ENCODE measurements around the gene RGL2.

The RGL2 gene

DNA sequence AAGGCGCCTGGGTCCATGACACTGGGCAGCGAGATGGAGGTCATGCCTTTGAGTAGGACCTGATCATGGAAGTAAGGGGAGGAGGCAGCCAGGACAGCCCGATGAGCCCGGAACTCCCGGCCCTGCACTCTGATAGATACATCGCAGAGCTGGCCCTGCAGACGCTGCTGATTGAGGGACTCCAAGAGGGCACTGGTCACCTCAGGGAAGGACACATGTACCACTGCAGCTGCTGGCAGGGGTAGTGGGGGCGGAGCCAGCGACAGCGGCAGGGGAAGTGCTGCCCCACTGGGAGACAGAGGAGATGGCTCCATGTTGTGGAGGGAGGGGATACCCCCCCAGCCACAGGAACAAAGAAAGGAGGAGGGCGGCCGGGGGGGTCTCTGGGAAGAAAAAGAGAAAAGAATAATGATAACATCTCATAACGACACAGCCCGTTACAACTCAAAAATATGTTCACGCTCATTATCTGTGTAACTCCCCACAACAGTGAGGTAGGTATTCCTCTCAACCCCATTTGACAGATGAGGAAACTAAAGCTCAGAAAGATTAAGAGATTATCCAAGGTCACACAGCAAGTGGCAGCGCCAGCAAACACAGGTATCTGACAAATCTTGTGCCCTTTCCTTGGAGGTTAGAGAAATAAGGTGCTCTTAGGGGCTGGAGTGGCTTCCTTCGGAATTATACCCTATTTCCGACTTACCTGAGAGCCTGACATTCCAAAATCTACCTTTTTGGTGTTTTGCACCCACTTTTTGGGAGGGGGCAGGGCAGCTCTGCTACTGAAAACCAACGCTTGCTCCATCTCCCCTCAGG, 18.1 kb upstream of the RGL2 start:
- Histone ChIP-seq H3K4me1 (ENCODE audit: control insufficient read depth, insufficient read depth, low read length) (peaks cover 8% of the 10 kb centered on the region; the same call in 1 of the 2 replicates), H3K36me3 (ENCODE audit: control insufficient read depth, insufficient read depth, low read length) (peaks cover 22% of the 10 kb centered on the region), H3K9me3 (ENCODE audit: control insufficient read depth, insufficient read depth, low read length) (no peaks in the 10 kb centered on the region), H3K27me3 (ENCODE audit: control insufficient read depth, insufficient read depth, low read length) (no peaks in the 10 kb centered on the region), H3K4me3 (ENCODE audit: low read length) (peak overlapping the region; percentile 61; the same call in 1 of the 2 replicates), H3K27ac (ENCODE audit: low read length) (no peak overlapping the region)
- DNase-seq (ENCODE audit: low read depth, low spot score): no peak
- no CpG with 5 or more reads among the region's 19 CpGs for WGBS (ENCODE audit: insufficient coverage, insufficient read length)

DNA sequence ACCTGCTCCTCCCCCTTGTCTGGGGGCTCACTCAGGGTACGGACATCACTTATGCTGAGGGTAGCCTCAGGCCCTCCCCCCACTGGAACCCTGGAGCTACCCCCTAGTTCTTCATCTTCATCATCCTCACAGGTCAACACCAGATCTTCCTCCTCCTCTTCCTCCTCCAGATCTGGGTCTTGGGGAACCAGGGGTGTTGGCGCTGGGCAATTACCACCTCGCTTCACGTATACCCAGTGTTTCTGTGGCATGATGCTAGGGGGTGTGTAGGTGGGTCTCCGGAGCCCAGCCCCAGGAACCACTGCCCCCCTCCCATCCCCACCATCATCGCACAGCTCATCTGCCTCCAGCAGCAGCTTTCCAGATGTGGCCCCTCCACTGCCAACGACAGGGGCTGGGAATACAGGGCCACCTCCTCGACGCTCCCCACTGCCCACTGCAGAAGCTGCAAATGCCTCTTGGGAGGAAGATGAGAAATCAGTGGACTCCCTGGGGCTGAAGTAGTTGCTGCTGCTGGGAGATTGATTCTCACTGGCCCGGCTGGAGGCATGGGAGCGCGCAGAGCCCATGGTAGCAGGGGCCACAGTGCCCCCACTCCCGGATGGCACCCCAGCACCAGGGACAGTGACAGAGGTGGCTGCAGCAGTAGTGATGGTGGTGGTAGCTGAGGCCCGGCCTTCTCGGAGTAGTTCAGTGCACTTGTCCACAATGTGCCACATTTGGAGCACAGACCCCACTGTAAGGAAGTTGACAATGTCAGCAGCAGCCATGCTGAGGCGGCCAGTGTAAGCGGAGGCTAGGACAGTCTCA, 17.3 kb upstream of the RGL2 start:
- WGBS (ENCODE audit: insufficient coverage, insufficient read length): no CpG with 5 or more reads among the region's 17 CpGs
- H3K4me1 ChIP-seq (ENCODE audit: control insufficient read depth, insufficient read depth, low read length): peaks cover 8% of the 10 kb centered on the region; the same call in 1 of the 2 replicates
- no peak overlapping the region for H3K27ac ChIP-seq (ENCODE audit: low read length)
- no peaks in the 10 kb centered on the region for H3K9me3 ChIP-seq (ENCODE audit: control insufficient read depth, insufficient read depth, low read length)
- H3K36me3 ChIP-seq (ENCODE audit: control insufficient read depth, insufficient read depth, low read length): peaks cover 22% of the 10 kb centered on the region
- H3K27me3 ChIP-seq (ENCODE audit: control insufficient read depth, insufficient read depth, low read length): no peaks in the 10 kb centered on the region
- no peak overlapping the region for H3K4me3 ChIP-seq (ENCODE audit: low read length)
- no peak for DNase-seq (ENCODE audit: low read depth, low spot score)

DNA sequence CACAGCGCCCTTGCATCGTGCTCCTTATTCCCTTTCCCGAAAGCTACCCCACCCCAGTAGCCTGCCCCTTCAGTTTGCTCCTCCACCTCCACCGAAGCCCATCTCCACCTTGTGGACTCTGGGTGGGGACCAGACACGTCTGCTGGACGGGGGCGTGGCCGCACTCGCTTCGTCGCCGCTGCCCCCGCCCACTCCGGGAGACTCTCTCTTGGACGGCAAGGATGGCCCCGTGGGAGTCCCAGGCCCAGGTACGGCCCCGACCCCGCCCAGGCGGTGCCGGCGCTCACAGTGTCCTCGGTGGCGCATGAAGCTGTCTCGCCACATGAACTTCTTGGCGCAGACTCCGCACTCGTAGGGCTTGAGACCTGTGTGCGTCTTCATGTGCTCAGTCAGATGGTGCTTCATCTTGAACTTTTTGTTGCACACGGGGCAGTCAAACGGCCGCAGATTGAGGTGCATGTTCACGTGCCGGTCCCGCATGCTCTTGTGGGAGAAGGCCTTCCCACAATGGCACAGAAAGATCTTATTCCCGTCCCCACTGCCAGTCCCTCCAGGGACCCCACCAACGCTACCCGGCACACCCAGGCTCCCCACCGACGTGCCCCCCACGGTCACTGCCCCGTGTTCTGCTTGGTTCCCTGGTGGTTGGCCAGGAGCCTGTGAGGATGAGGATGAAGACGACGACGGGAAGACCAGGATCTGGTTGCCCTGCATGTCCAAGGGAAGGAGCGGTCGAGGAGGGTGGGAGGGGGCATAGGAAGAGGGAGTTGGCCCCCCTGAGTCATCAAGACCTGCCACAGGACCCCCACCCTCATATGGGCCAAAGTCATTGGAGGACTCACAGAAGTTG, 16.4 kb upstream of the RGL2 start:
- 0 out of 2 replicates have a peak, but pooled peaks cover 5% of the 10 kb centered on the region for H3K4me1 ChIP-seq (ENCODE audit: control insufficient read depth, insufficient read depth, low read length)
- no peak for DNase-seq (ENCODE audit: low read depth, low spot score)
- no CpG with 5 or more reads among the region's 47 CpGs for WGBS (ENCODE audit: insufficient coverage, insufficient read length)
- H3K4me3 ChIP-seq (ENCODE audit: low read length): peak overlapping the region; percentile 13; the same call in 1 of the 2 replicates
- no peaks in the 10 kb centered on the region for H3K27me3 ChIP-seq (ENCODE audit: control insufficient read depth, insufficient read depth, low read length)
- peaks cover 16% of the 10 kb centered on the region for H3K36me3 ChIP-seq (ENCODE audit: control insufficient read depth, insufficient read depth, low read length)
- no peak overlapping the region for H3K27ac ChIP-seq (ENCODE audit: low read length)
- H3K9me3 ChIP-seq (ENCODE audit: control insufficient read depth, insufficient read depth, low read length): no peaks in the 10 kb centered on the region

DNA sequence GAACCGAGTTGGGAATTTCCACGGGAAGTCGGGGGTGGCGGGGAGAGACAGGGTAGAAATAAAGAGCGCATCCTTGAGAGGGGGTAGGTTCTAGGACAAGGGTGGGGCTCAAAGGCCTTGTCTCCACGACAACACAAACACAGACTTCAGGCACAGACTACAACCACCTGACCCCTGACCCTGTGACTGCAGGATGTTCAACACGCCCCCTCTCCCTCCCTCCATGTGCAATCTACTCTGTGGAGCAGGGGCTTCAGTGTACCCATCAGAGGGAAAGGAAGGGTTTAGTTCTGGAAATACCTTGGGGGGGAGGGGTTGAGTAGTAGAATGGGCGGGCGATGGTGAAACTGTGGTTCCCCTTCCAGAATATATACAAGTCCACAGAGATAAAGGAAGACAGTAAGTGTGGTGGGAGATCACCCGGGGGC, 15.8 kb upstream of the RGL2 start:
- H3K36me3 ChIP-seq (ENCODE audit: control insufficient read depth, insufficient read depth, low read length): peaks cover 9% of the 10 kb centered on the region
- H3K27ac ChIP-seq (ENCODE audit: low read length): no peak overlapping the region
- no peaks in the 10 kb centered on the region for H3K27me3 ChIP-seq (ENCODE audit: control insufficient read depth, insufficient read depth, low read length)
- no peak for DNase-seq (ENCODE audit: low read depth, low spot score)
- 0 out of 2 replicates have a peak, but pooled peaks cover 5% of the 10 kb centered on the region for H3K4me1 ChIP-seq (ENCODE audit: control insufficient read depth, insufficient read depth, low read length)
- no peaks in the 10 kb centered on the region for H3K9me3 ChIP-seq (ENCODE audit: control insufficient read depth, insufficient read depth, low read length)
- H3K4me3 ChIP-seq (ENCODE audit: low read length): peak overlapping the region; percentile 76; the same call in 1 of the 2 replicates
- no CpG with 5 or more reads among the region's 10 CpGs for WGBS (ENCODE audit: insufficient coverage, insufficient read length)

DNA sequence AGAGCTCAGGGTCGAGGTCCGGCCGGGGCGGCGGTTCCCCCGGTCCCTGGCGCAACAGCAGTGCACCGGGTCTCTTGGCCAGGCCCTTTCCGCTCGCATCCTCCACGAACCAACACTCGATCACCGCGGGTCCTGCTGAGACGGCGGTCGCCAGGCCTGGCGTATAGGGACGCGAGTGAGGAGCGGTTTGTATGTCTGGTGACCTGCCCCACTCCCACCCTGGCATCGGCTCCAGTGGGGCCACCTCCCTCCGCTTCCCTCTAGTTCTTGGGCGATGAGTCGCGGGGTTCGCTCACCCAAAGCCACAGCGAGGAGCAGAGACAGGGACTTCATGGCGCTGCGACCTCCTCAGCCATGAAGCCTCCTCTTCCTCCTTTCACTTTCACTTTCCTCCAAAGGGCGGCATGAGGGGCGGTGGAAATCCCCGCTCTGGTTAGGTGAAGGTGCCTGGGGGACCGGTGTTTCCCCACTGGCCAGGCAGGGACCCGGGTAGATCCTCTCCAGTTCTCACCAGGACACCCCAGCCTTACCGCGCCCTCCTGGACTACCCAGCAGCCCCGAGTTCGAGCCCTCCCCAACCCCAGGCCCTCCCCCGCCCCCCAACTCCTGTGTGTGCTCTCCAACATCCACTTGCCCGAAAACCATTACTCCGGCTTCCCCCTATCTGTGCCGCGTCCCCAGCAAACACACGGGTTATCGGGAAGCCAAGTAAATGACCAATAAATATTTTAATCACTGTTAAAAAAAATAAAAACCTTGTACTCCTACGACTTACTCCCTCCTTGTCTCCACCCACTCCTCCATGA, 15.2 kb upstream of the RGL2 start, which contains the start of gene TAPBP:
TSS of gene TAPBP (minus strand) at position 370 of the 806 bp plus-strand sequence. CDS start at position 333, 37 bp downstream.
- H3K27ac ChIP-seq (ENCODE audit: low read length): no peak within 1 kb of the TSS
- DNase-seq (ENCODE audit: low read depth, low spot score): no peak
- H3K27me3 ChIP-seq (ENCODE audit: control insufficient read depth, insufficient read depth, low read length): no peaks in the 10 kb centered on the region
- H3K4me3 ChIP-seq (ENCODE audit: low read length): peak within 1 kb of the TSS; percentile 76
- no peaks in the 10 kb centered on the region for H3K9me3 ChIP-seq (ENCODE audit: control insufficient read depth, insufficient read depth, low read length)
- WGBS (ENCODE audit: insufficient coverage, insufficient read length): no CpG with 5 or more reads among the region's 47 CpGs
- H3K36me3 ChIP-seq (ENCODE audit: control insufficient read depth, insufficient read depth, low read length): peaks cover 3% of the 10 kb centered on the region
- 0 out of 2 replicates have a peak, but pooled peaks cover 5% of the 10 kb centered on the region for H3K4me1 ChIP-seq (ENCODE audit: control insufficient read depth, insufficient read depth, low read length)

DNA sequence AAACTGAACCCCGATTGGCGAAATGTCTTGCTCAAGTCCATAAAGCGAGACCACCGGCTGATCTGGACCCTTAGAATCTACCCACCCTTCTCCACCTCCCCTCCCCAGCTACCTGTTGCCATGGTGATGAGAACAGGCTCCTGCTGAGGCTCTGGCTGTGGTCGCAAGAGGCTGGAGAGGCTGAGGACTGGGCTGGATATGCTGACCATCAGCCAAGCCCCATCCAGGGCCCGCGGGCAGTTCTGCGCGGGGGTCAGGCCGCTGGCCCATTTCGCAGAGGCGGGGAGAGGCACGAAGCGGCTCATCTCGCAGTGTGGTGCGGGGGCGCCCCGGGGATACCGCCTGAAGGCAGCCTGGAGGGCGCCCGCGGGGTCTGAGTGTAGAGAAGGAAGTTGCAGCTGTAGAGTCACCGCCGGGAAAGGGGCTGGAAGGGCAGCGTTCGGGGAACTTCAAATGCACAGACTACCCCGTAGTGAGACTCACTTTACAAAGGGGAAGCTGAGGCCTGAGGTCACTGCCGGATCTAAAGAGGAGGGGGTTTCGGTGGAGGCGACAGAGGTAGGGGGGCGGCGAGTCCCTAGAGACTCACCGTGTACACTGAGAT, 14.5 kb upstream of the RGL2 start:
- H3K4me1 ChIP-seq (ENCODE audit: control insufficient read depth, insufficient read depth, low read length): 0 out of 2 replicates have a peak, but pooled peaks cover 4% of the 10 kb centered on the region
- no CpG with 5 or more reads among the region's 33 CpGs for WGBS (ENCODE audit: insufficient coverage, insufficient read length)
- no peak for DNase-seq (ENCODE audit: low read depth, low spot score)
- H3K9me3 ChIP-seq (ENCODE audit: control insufficient read depth, insufficient read depth, low read length): no peaks in the 10 kb centered on the region
- no peak overlapping the region for H3K27ac ChIP-seq (ENCODE audit: low read length)
- no peaks in the 10 kb centered on the region for H3K36me3 ChIP-seq (ENCODE audit: control insufficient read depth, insufficient read depth, low read length)
- H3K4me3 ChIP-seq (ENCODE audit: low read length): peak overlapping the region; percentile 76; the same call in 1 of the 2 replicates
- H3K27me3 ChIP-seq (ENCODE audit: control insufficient read depth, insufficient read depth, low read length): no peaks in the 10 kb centered on the region

DNA sequence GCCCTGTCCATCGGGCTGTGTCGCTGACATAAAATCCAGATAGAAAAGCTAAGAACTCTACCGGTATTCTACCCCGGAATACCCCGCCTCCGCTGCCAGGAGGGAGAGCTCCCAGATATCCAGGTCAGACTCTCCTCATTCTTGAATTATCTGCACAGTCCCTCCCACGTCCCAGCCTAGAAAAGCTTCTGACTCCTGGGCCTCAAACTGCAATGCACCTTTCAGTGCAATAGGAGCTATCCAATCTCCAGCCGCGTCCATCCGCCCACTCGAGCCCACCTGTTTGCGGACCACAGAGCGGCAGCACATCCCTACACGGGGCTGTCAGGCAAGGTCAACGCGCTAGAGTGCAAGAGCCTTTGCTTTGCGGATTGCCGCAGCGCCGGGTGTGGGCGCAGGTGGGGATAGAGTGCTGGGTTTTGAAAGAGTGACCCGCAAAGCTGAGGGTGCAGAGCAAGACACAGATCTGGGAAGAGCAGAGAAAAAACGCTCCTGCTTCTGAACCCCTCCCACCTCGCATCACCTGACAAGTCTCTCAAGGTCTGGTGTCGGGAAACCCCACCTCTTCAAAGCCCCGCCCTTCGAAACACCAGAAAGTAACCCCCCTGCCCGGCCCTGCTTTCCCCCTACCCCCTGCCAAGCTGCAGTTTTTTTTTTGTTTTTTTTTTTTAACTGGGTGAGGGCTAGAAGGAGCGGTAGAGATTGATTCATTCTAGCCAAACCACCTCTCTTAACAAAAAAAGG, 13.8 kb upstream of the RGL2 start:
- no CpG with 5 or more reads among the region's 29 CpGs for WGBS (ENCODE audit: insufficient coverage, insufficient read length)
- H3K36me3 ChIP-seq (ENCODE audit: control insufficient read depth, insufficient read depth, low read length): no peaks in the 10 kb centered on the region
- H3K27ac ChIP-seq (ENCODE audit: low read length): no peak overlapping the region
- H3K27me3 ChIP-seq (ENCODE audit: control insufficient read depth, insufficient read depth, low read length): no peaks in the 10 kb centered on the region
- no peak for DNase-seq (ENCODE audit: low read depth, low spot score)
- peak overlapping the region; percentile 76 for H3K4me3 ChIP-seq (ENCODE audit: low read length)
- H3K4me1 ChIP-seq (ENCODE audit: control insufficient read depth, insufficient read depth, low read length): 0 out of 2 replicates have a peak, but pooled peaks cover 4% of the 10 kb centered on the region
- H3K9me3 ChIP-seq (ENCODE audit: control insufficient read depth, insufficient read depth, low read length): no peaks in the 10 kb centered on the region

DNA sequence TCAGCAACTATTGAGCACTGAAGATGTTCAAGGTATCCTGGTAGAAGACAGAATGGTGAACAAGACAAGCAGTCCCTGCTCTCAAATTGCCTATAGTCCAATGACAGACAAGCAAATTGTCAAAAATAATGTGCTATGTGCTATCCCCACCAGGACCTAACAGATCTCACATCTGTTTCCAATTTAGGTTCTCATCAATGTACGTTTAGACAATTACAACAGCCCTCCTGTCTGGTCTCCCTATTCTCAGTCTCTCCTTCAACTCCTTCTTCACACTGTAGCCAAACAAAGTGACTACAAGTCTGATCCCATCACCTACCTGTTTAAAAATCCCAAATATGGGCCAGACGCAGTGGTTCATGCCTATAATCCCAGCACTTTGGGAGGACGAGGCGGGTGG, 7.6 kb upstream of the RGL2 start:
- no CpG with 5 or more reads among the region's 4 CpGs for WGBS (ENCODE audit: insufficient coverage, insufficient read length)

More for the DNA sequence above, 7.6 kb upstream of the RGL2 start:
- Histone ChIP-seq H3K27ac (ENCODE audit: low read length) (no peak overlapping the region), H3K4me3 (ENCODE audit: low read length) (no peak overlapping the region), H3K36me3 (ENCODE audit: control insufficient read depth, insufficient read depth, low read length) (no peaks in the 10 kb centered on the region), H3K4me1 (ENCODE audit: control insufficient read depth, insufficient read depth, low read length) (no peaks in the 10 kb centered on the region), H3K9me3 (ENCODE audit: control insufficient read depth, insufficient read depth, low read length) (no peaks in the 10 kb centered on the region), H3K27me3 (ENCODE audit: control insufficient read depth, insufficient read depth, low read length) (no peaks in the 10 kb centered on the region)
- no peak for DNase-seq (ENCODE audit: low read depth, low spot score)
